ENCODE measurements around the gene ADAMTS8.

- TF ChIP-seq CTCF (IDR thresholded peaks at IDR 0.05) (no peak), POLR2A (IDR thresholded peaks at IDR 0.05; ENCODE audit: low read length) (no peak), PHF8 (IDR thresholded peaks at IDR 0.05; ENCODE audit: borderline replicate concordance, low read depth) (no peak), PBX3 (IDR thresholded peaks at IDR 0.05) (no peak), RNF2 (IDR thresholded peaks at IDR 0.05; ENCODE audit: borderline replicate concordance, low read depth) (no peak), CHD2 (IDR thresholded peaks at IDR 0.05; ENCODE audit: low read length, partially characterized antibody) (no peak), MAZ (IDR thresholded peaks at IDR 0.05; ENCODE audit: borderline replicate concordance, low read depth, low read length) (no peak), BHLHE40 (IDR thresholded peaks at IDR 0.05; ENCODE audit: low read depth, low read length) (no peak)
- TF ChIP-seq, protein P1, sequence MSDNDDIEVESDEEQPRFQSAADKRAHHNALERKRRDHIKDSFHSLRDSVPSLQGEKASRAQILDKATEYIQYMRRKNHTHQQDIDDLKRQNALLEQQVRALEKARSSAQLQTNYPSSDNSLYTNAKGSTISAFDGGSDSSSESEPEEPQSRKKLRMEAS (IDR thresholded peaks at IDR 0.05), result no peak
- TF ChIP-seq, protein P2, sequence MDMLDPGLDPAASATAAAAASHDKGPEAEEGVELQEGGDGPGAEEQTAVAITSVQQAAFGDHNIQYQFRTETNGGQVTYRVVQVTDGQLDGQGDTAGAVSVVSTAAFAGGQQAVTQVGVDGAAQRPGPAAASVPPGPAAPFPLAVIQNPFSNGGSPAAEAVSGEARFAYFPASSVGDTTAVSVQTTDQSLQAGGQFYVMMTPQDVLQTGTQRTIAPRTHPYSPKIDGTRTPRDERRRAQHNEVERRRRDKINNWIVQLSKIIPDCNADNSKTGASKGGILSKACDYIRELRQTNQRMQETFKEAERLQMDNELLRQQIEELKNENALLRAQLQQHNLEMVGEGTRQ (IDR thresholded peaks at IDR 0.05), result no peak
These were observed 23.0 kb upstream of the ADAMTS8 start for GRCh38 chr11:130451231-130452019.

All from A549 (cell line).